Fibroblast of mammary gland (primary cell): Measurements from ENCODE around the gene RAC3.

Experiments
- DNase-seq: peaks from one replicate; pipeline ENCODE4 v3.0.0-alpha.2; 2010; ENCODE audit warnings: low read depth
- H3K4me3 ChIP-seq: 2 replicates; pipeline ENCODE4 v1.5.1; 2011; ENCODE audit warnings: low read depth, mild to moderate bottlenecking, low read length, moderate library complexity; ENCODE audit not compliant: control insufficient read depth
- CTCF ChIP-seq: conservative IDR thresholded peaks from 2 replicates; pipeline ENCODE4 v1.5.1; 2011; ENCODE audit warnings: low read depth, low read length, inconsistent platforms; ENCODE audit not compliant: control insufficient read depth, insufficient read depth

Gene RAC3

GRCh38 chr17:82049521-82049971 lies 18.1 kb downstream of the RAC3 start:
- DNase-seq: no peak
- H3K4me3 ChIP-seq: no peak overlapping the region
- no peak for TF ChIP-seq CTCF

GRCh38 chr17:82050152-82050760 lies 18.8 kb downstream of the RAC3 start:
- peak overlapping the region; percentile 50 for H3K4me3 ChIP-seq
- no peak for DNase-seq
- no peak for TF ChIP-seq CTCF

- peak overlapping the region; percentile 50 for H3K4me3 ChIP-seq
- no peak for DNase-seq
- no peak for TF ChIP-seq CTCF
Observed at GRCh38 chr17:82050761-82051641, 19.5 kb downstream of the RAC3 start.

GRCh38 chr17:82051776-82052637 lies 20.5 kb downstream of the RAC3 start, which contains the start of the genes GPS1 and RFNG:
Gene GPS1, plus strand, starts transcription at chr17:82051898. Its CDS starts 34 bp downstream, at chr17:82051932.
Gene RFNG, minus strand, starts transcription at chr17:82051811. Its CDS starts 45 bp downstream, at chr17:82051766.
- no peak for DNase-seq
- TF ChIP-seq CTCF: no peak
- peak within 1 kb of the TSS; percentile 70 for H3K4me3 ChIP-seq

- TF ChIP-seq CTCF: no peak
- peak overlapping the region; percentile 70 for H3K4me3 ChIP-seq
- DNase-seq: no peak
Observed at GRCh38 chr17:82052638-82053059, 21.2 kb downstream of the RAC3 start.

- peak overlapping the region; percentile 70 for H3K4me3 ChIP-seq
- DNase-seq: no peak
- no peak for TF ChIP-seq CTCF
Observed at GRCh38 chr17:82053130-82053529, 21.7 kb downstream of the RAC3 start.
